ENCODE results near the gene ZNF641. TPM values are rescaled to one million over a fixed set of nuclear protein-coding genes. Genes with fewer than 3 reads are reported as not detected.
A peak's percentile ranks its signal among the peaks of the same experiment; 100 is the strongest.

Gene ZNF641
- total and polyA plus RNA-seq, 2 experiments from 2014 or later = 3.3 to 8.2 TPM

- H4K20me1 ChIP-seq (ENCODE audit: insufficient read depth) = no peaks in the 10 kb centered on the region
- H3K9me2 ChIP-seq (ENCODE audit: insufficient read depth) = no peaks in the 10 kb centered on the region
- peaks cover 16% of the 10 kb centered on the region for H3K4me1 ChIP-seq (ENCODE audit: insufficient read depth)
- H2AFZ ChIP-seq = 0 out of 2 replicates have a peak overlapping the region, but pooled peaks have one; percentile 97
- no peaks in the 10 kb centered on the region for H3K79me2 ChIP-seq (ENCODE audit: insufficient read depth)
- H3K27ac ChIP-seq = no peak overlapping the region
- no peaks in the 10 kb centered on the region for H3K27me3 ChIP-seq (replicated peaks; ENCODE audit: insufficient read depth)
- H3K4me2 ChIP-seq (ENCODE audit: unreplicated experiment) = no peak overlapping the region
- no peaks in the 10 kb centered on the region for H3K36me3 ChIP-seq (ENCODE audit: low read depth)
- H3K9ac ChIP-seq = no peak overlapping the region
- no peak for DNase-seq
- no peak overlapping the region for H3K4me3 ChIP-seq
- no peaks in the 10 kb centered on the region for H3K9me3 ChIP-seq (ENCODE audit: low read depth)
- WGBS, 2 experiments (ENCODE audit: low coverage in 1 of 2, low lambda C conversion rate in 2 of 2, missing lambda C conversion rate in 2 of 2) = 90 to 93% methylated on average over 11 of the region's 11 CpGs
- peaks cover 23% of the 10 kb centered on the region; the same call in 1 of the 2 replicates for H3F3A ChIP-seq (ENCODE audit: insufficient read depth)
- TF ChIP-seq EZH2phosphoT487 (IDR thresholded peaks at IDR 0.05; ENCODE audit: insufficient read depth, low read depth) = no peak
- in situ Hi-C loops (cut with MboI) = no loop called here
These were observed 1.5 kb upstream of the ZNF641 start for GRCh38 chr12:48352157-48352760.

DNA sequence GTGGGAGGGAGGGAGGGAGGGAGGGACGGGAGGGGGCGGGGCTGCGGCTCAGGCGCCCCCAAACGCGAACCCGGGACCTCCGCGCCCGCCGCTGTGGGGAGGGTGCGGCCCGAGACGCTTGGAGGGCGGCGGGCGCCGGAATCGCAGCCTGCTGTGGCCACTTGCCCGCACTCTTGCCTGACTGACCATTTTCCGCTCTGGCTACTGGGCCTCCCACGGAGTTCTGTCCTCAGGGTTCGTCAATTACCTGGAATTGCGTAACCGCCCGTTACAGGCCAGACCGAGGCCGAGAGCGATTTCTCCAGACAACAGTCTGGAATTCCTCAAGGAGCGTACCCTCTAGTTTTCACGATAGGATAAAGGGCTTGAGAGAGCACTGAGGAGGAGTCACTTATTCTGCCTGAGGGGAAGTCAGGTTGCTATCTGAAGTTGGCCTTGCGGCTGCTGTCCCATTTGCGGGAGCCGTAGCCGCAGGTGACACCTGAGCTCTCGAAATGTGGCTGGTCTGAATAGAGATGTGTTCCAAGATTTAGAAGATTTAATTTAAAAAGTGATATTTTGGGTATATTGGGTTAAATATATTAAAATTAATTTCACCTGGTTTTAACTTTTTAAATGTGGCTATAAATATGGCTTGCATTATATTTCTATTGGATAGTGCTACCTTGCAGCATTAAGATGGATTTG, 446 bp upstream of the ZNF641 start:
- TF ChIP-seq EZH2 (IDR thresholded peaks at IDR 0.05; ENCODE audit: insufficient read depth, poor library complexity, severe bottlenecking) = no peak
- TF ChIP-seq EZH2phosphoT487 (IDR thresholded peaks at IDR 0.05; ENCODE audit: insufficient read depth, low read depth) = no peak
- peaks cover 23% of the 10 kb centered on the region; the same call in 1 of the 2 replicates for H3F3A ChIP-seq (ENCODE audit: insufficient read depth)
- no peaks in the 10 kb centered on the region for H3K27me3 ChIP-seq (replicated peaks; ENCODE audit: insufficient read depth)
- in situ Hi-C loops (cut with MboI) = no loop called here
- peaks cover 10% of the 10 kb centered on the region; the same call in 1 of the 2 replicates for H3K36me3 ChIP-seq (ENCODE audit: low read depth)
- H2AFZ ChIP-seq = peak overlapping the region; percentile 97
- 2 to 3% methylated on average over 19 to 28 of the region's 36 CpGs for WGBS, 2 experiments (ENCODE audit: low coverage in 1 of 2, low lambda C conversion rate in 2 of 2, missing lambda C conversion rate in 2 of 2)
- no peaks in the 10 kb centered on the region for H3K79me2 ChIP-seq (ENCODE audit: insufficient read depth)
- no peaks in the 10 kb centered on the region for H4K20me1 ChIP-seq (ENCODE audit: insufficient read depth)
- peak overlapping the region; percentile 86 for H3K4me3 ChIP-seq
- H3K9ac ChIP-seq = peak overlapping the region; percentile 87
- H3K27ac ChIP-seq = peak overlapping the region; percentile 58
- DNase-seq = peak; percentile 89
- peaks cover 16% of the 10 kb centered on the region for H3K4me1 ChIP-seq (ENCODE audit: insufficient read depth)
- no peaks in the 10 kb centered on the region for H3K9me3 ChIP-seq (ENCODE audit: low read depth)
- H3K9me2 ChIP-seq (ENCODE audit: insufficient read depth) = no peaks in the 10 kb centered on the region
- peak overlapping the region; percentile 99 for H3K4me2 ChIP-seq (ENCODE audit: unreplicated experiment)

DNA sequence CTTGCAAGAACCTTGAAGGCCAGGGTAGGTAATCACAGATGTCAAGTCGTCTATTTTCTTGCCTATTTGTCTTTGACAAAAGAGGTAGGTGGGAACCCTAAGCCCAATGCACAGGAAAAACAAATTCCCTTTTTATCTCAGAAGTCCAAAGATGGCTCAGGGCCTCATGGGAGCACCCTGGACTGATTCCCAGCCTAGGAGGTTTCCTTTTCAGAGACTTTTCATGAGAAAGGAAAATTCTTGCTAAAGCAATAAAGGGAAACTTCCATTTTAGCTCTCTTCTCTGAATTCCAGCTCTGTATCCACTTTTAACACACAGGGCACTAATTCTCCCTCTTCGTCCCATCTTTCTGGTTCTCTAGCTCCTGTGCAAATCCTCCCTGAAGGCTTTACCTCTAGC, 1.2 kb downstream of the ZNF641 start:
- no peaks in the 10 kb centered on the region for H3K9me3 ChIP-seq (ENCODE audit: low read depth)
- H3K27ac ChIP-seq = peak overlapping the region; percentile 59
- peaks cover 10% of the 10 kb centered on the region; the same call in 1 of the 2 replicates for H3K36me3 ChIP-seq (ENCODE audit: low read depth)
- H3K4me3 ChIP-seq = peak overlapping the region; percentile 86
- H3K4me2 ChIP-seq (ENCODE audit: unreplicated experiment) = peak overlapping the region; percentile 79
- H3K9ac ChIP-seq = peak overlapping the region; percentile 87; the same call in 1 of the 2 replicates
- WGBS, 2 experiments (ENCODE audit: low coverage in 1 of 2, low lambda C conversion rate in 2 of 2, missing lambda C conversion rate in 2 of 2) = 7 to 10% methylated on average over 2 of the region's 2 CpGs
- H2AFZ ChIP-seq = peak overlapping the region; percentile 92
- no peaks in the 10 kb centered on the region for H3K79me2 ChIP-seq (ENCODE audit: insufficient read depth)
- TF ChIP-seq EZH2phosphoT487 (IDR thresholded peaks at IDR 0.05; ENCODE audit: insufficient read depth, low read depth) (no peak), EZH2 (IDR thresholded peaks at IDR 0.05; ENCODE audit: insufficient read depth, poor library complexity, severe bottlenecking) (no peak)
- peaks cover 23% of the 10 kb centered on the region; the same call in 1 of the 2 replicates for H3F3A ChIP-seq (ENCODE audit: insufficient read depth)
- no peaks in the 10 kb centered on the region for H3K9me2 ChIP-seq (ENCODE audit: insufficient read depth)
- H3K4me1 ChIP-seq (ENCODE audit: insufficient read depth) = peaks cover 16% of the 10 kb centered on the region
- no peaks in the 10 kb centered on the region for H3K27me3 ChIP-seq (replicated peaks; ENCODE audit: insufficient read depth)
- peak; percentile 61 for DNase-seq
- no peaks in the 10 kb centered on the region for H4K20me1 ChIP-seq (ENCODE audit: insufficient read depth)
- in situ Hi-C loops (cut with MboI) = no loop called here

DNA sequence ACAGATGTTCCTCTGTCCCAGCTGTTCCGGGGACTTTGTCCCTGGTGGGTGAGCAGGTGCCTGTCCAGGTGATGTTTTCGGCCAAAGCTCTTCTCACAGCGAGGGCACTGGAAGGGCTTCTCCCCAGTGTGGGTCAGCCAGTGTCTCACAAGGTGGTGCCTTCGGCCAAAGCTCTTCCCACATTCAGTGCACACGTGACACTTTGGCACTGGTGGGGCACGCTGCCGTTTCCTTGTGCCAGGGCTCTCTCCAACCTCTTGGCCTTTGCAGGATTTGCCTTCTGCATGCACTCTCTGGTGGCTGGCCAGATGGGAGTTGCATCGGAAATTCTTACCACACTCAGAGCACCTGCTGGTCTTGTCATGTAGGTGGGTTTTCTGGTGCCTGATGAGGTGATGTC, 7.7 kb downstream of the ZNF641 start:
- Histone ChIP-seq H3K9ac (no peak overlapping the region), H3K36me3 (ENCODE audit: low read depth) (peaks cover 10% of the 10 kb centered on the region; the same call in 1 of the 2 replicates), H2AFZ (no peak overlapping the region), H3K4me3 (no peak overlapping the region), H3K27ac (no peak overlapping the region), H4K20me1 (ENCODE audit: insufficient read depth) (no peaks in the 10 kb centered on the region), H3K79me2 (ENCODE audit: insufficient read depth) (no peaks in the 10 kb centered on the region), H3F3A (ENCODE audit: insufficient read depth) (no peaks in the 10 kb centered on the region), H3K4me1 (ENCODE audit: insufficient read depth) (no peaks in the 10 kb centered on the region), H3K9me3 (ENCODE audit: low read depth) (no peaks in the 10 kb centered on the region), H3K9me2 (ENCODE audit: insufficient read depth) (no peaks in the 10 kb centered on the region), H3K27me3 (replicated peaks; ENCODE audit: insufficient read depth) (no peaks in the 10 kb centered on the region), H3K4me2 (ENCODE audit: unreplicated experiment) (no peak overlapping the region)
- WGBS, 2 experiments (ENCODE audit: low coverage in 1 of 2, low lambda C conversion rate in 2 of 2, missing lambda C conversion rate in 2 of 2) = 94 to 96% methylated on average over 8 of the region's 8 CpGs
- no peak for DNase-seq
- TF ChIP-seq EZH2phosphoT487 (IDR thresholded peaks at IDR 0.05; ENCODE audit: insufficient read depth, low read depth) (no peak), EZH2 (IDR thresholded peaks at IDR 0.05; ENCODE audit: insufficient read depth, poor library complexity, severe bottlenecking) (no peak)
- in situ Hi-C loops (cut with MboI) = no loop called here

Data from GM23248 (cell line).